Measurements from ENCODE around the gene FOXP4.

Gene FOXP4

GRCh38 chr6:41634657-41635056 lies 88.5 kb downstream of the FOXP4 start:
- no peak for DNase-seq

- DNase-seq: no peak
Observed at GRCh38 chr6:41635365-41635764, 89.2 kb downstream of the FOXP4 start.

GRCh38 chr6:41636833-41637193 lies 90.6 kb downstream of the FOXP4 start:
- no peak for DNase-seq

GRCh38 chr6:41637194-41638001 lies 91.2 kb downstream of the FOXP4 start:
- no peak for DNase-seq

GRCh38 chr6:41638002-41638934 lies 92.1 kb downstream of the FOXP4 start, which contains the start of gene MDFI:
MDFI (plus strand) TSS chr6:41638468; CDS start chr6:41638750, 282 bp downstream.
- no peak for DNase-seq

- no peak for DNase-seq
Observed at GRCh38 chr6:41638935-41639808, 93.0 kb downstream of the FOXP4 start.

GRCh38 chr6:41639809-41640371 lies 93.7 kb downstream of the FOXP4 start:
- no peak for DNase-seq

- DNase-seq: no peak
Observed at GRCh38 chr6:41640426-41640825, 94.2 kb downstream of the FOXP4 start.

- DNase-seq: no peak
Observed at GRCh38 chr6:41641352-41641925, 95.3 kb downstream of the FOXP4 start.

GRCh38 chr6:41642090-41642959 lies 96.1 kb downstream of the FOXP4 start:
- DNase-seq: no peak

- DNase-seq: no peak
Observed at GRCh38 chr6:41642960-41643898, 97.0 kb downstream of the FOXP4 start.

- DNase-seq: no peak
Observed at GRCh38 chr6:41643899-41644269, 97.7 kb downstream of the FOXP4 start.

GRCh38 chr6:41644297-41644879 lies 98.2 kb downstream of the FOXP4 start:
- no peak for DNase-seq

GRCh38 chr6:41645007-41645618 lies 98.9 kb downstream of the FOXP4 start:
- DNase-seq: no peak

- no peak for DNase-seq
Observed at GRCh38 chr6:41646026-41646795, 100.0 kb downstream of the FOXP4 start.

GRCh38 chr6:41647061-41647511 lies 100.9 kb downstream of the FOXP4 start:
- no peak for DNase-seq

- no peak for DNase-seq
Observed at GRCh38 chr6:41648070-41648585, 101.9 kb downstream of the FOXP4 start.

GRCh38 chr6:41648921-41649320 lies 102.7 kb downstream of the FOXP4 start:
- no peak for DNase-seq

All from SHP77 (cell line).